HG03108 (cell line): ENCODE results near the gene KBTBD12.

Experiments
- ATAC-seq: cut with Tn5 transposase; IDR thresholded peaks from one replicate; pipeline ENCODE4 v1.9.1; 2021; ENCODE audit warnings: moderate library complexity; ENCODE audit not compliant: unreplicated experiment

KBTBD12 gene

GRCh38 chr3:127984241-127984975 lies 69.4 kb downstream of the KBTBD12 start:
- no peak for ATAC-seq

- ATAC-seq, result no peak
Observed at GRCh38 chr3:127985216-127985615, 70.2 kb downstream of the KBTBD12 start.

GRCh38 chr3:127985655-127986225 lies 70.7 kb downstream of the KBTBD12 start:
- ATAC-seq, result no peak

GRCh38 chr3:127986803-127987202 lies 71.8 kb downstream of the KBTBD12 start:
- no peak for ATAC-seq

- no peak for ATAC-seq
Observed at GRCh38 chr3:127987309-127987995, 72.4 kb downstream of the KBTBD12 start.

- no peak for ATAC-seq
Observed at GRCh38 chr3:127988770-127989557, 73.9 kb downstream of the KBTBD12 start.

- ATAC-seq, result no peak
Observed at GRCh38 chr3:127990051-127990450, 75.0 kb downstream of the KBTBD12 start.

GRCh38 chr3:127990461-127990860 lies 75.4 kb downstream of the KBTBD12 start:
- ATAC-seq, result no peak

- ATAC-seq, result no peak
Observed at GRCh38 chr3:127991251-127991650, 76.2 kb downstream of the KBTBD12 start.

- no peak for ATAC-seq
Observed at GRCh38 chr3:127991681-127992080, 76.6 kb downstream of the KBTBD12 start.

- no peak for ATAC-seq
Observed at GRCh38 chr3:127992127-127992526, 77.1 kb downstream of the KBTBD12 start.

- ATAC-seq, result no peak
Observed at GRCh38 chr3:127994011-127994410, 79.0 kb downstream of the KBTBD12 start.

GRCh38 chr3:127997016-127997415 lies 82.0 kb downstream of the KBTBD12 start:
- ATAC-seq, result no peak

GRCh38 chr3:127997961-127998360 lies 82.9 kb downstream of the KBTBD12 start:
- no peak for ATAC-seq

- no peak for ATAC-seq
Observed at GRCh38 chr3:127998596-127998995, 83.6 kb downstream of the KBTBD12 start.

GRCh38 chr3:127999509-128000106 lies 84.6 kb downstream of the KBTBD12 start:
- ATAC-seq, result no peak

- ATAC-seq, result no peak
Observed at GRCh38 chr3:128001576-128001975, 86.5 kb downstream of the KBTBD12 start.

GRCh38 chr3:128004661-128005060 lies 89.6 kb downstream of the KBTBD12 start:
- ATAC-seq, result no peak

GRCh38 chr3:128006061-128007032 lies 91.3 kb downstream of the KBTBD12 start:
- ATAC-seq, result no peak

- ATAC-seq, result no peak
Observed at GRCh38 chr3:128007033-128007424, 92.0 kb downstream of the KBTBD12 start.
